ENCODE results near the gene HES2.

The HES2 gene
- long read RNA-seq: 0 reads

GRCh38 chr1:6419804-6420453, at the start of gene HES2:
HES2 (minus strand) TSS chr1:6419919; CDS start chr1:6419820, 99 bp downstream.
- Histone ChIP-seq H3K4me3 (replicated peaks; ENCODE audit: insufficient read depth, low read length) (no peak within 1 kb of the TSS), H3K27ac (replicated peaks) (no peak within 1 kb of the TSS), H3K27me3 (ENCODE audit: insufficient read depth, poor library complexity, severe bottlenecking) (peaks cover 65% of the 10 kb centered on the region)
- no peak for DNase-seq (ENCODE audit: low read depth in 1 of 2, low spot score in 1 of 2)
- TF ChIP-seq POLR2AphosphoS5 (IDR thresholded peaks at IDR 0.05; ENCODE audit: low read depth) (no peak), CTCF (IDR thresholded peaks at IDR 0.05; ENCODE audit: insufficient read depth, low read length) (no peak), SPI1 (IDR thresholded peaks at IDR 0.05; ENCODE audit: borderline replicate concordance, low read depth) (no peak), GABPA (IDR thresholded peaks at IDR 0.05; ENCODE audit: low read depth) (no peak)
- TF ChIP-seq, protein P1, sequence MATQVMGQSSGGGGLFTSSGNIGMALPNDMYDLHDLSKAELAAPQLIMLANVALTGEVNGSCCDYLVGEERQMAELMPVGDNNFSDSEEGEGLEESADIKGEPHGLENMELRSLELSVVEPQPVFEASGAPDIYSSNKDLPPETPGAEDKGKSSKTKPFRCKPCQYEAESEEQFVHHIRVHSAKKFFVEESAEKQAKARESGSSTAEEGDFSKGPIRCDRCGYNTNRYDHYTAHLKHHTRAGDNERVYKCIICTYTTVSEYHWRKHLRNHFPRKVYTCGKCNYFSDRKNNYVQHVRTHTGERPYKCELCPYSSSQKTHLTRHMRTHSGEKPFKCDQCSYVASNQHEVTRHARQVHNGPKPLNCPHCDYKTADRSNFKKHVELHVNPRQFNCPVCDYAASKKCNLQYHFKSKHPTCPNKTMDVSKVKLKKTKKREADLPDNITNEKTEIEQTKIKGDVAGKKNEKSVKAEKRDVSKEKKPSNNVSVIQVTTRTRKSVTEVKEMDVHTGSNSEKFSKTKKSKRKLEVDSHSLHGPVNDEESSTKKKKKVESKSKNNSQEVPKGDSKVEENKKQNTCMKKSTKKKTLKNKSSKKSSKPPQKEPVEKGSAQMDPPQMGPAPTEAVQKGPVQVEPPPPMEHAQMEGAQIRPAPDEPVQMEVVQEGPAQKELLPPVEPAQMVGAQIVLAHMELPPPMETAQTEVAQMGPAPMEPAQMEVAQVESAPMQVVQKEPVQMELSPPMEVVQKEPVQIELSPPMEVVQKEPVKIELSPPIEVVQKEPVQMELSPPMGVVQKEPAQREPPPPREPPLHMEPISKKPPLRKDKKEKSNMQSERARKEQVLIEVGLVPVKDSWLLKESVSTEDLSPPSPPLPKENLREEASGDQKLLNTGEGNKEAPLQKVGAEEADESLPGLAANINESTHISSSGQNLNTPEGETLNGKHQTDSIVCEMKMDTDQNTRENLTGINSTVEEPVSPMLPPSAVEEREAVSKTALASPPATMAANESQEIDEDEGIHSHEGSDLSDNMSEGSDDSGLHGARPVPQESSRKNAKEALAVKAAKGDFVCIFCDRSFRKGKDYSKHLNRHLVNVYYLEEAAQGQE (IDR thresholded peaks at IDR 0.05; ENCODE audit: insufficient replicate concordance, low read depth): no peak

DNA sequence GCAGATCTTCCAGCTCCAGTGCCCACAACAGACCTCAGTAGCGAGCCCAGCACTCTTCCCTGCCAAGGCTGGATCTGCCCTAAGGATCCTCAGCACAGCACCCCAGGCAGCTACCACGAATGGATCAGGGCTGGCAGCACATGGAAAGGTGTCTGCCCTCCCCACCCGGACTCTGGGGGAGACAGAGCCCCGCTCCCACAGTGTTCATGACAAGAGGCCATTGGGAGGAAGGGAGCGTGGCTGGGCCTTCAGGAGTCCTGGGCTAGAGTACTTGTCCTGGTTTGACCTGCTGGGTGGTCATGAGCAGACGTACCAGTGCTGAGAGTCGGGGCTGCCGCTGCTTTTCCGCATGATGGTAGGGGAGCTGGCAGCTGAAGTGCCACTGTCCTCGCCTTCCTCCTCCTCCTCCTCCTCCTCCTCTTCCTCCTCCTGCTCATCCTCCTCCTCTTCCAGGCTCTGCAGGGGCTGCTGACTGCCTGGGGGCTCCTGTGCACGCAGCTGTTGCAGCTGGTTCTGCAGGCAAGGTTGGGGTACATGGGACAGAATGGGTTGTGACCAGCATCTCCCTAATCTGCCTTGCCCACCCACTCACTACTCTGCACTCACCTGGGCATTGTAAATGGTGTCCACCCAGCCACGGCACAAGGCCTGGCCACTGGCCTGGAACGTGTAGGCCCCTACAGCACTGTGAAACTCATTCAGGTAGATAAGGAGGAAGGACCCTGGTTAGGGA, 49.2 kb upstream of the HES2 start:
- Histone ChIP-seq H3K4me3 (replicated peaks; ENCODE audit: insufficient read depth, low read length) (no peak overlapping the region), H3K27me3 (ENCODE audit: insufficient read depth, poor library complexity, severe bottlenecking) (peaks cover 30% of the 10 kb centered on the region), H3K27ac (replicated peaks) (no peak overlapping the region)
- no peak for DNase-seq (ENCODE audit: low read depth in 1 of 2, low spot score in 1 of 2)
- no peak for TF ChIP-seq CTCF (IDR thresholded peaks at IDR 0.05; ENCODE audit: insufficient read depth, low read length)
- TF ChIP-seq SPI1 (IDR thresholded peaks at IDR 0.05; ENCODE audit: borderline replicate concordance, low read depth): no peak
- TF ChIP-seq, protein P1 (IDR thresholded peaks at IDR 0.05; ENCODE audit: insufficient replicate concordance, low read depth): no peak
- TF ChIP-seq POLR2AphosphoS5 (IDR thresholded peaks at IDR 0.05; ENCODE audit: low read depth): no peak
- no peak for TF ChIP-seq GABPA (IDR thresholded peaks at IDR 0.05; ENCODE audit: low read depth)

GRCh38 chr1:6467744-6468688, 48.3 kb upstream of the HES2 start:
- Histone ChIP-seq H3K27ac (replicated peaks) (no peak overlapping the region), H3K4me3 (replicated peaks; ENCODE audit: insufficient read depth, low read length) (no peak overlapping the region), H3K27me3 (ENCODE audit: insufficient read depth, poor library complexity, severe bottlenecking) (peaks cover 32% of the 10 kb centered on the region)
- DNase-seq (ENCODE audit: low read depth in 1 of 2, low spot score in 1 of 2): no peak
- TF ChIP-seq CTCF (IDR thresholded peaks at IDR 0.05; ENCODE audit: insufficient read depth, low read length) (no peak), SPI1 (IDR thresholded peaks at IDR 0.05; ENCODE audit: borderline replicate concordance, low read depth) (no peak), GABPA (IDR thresholded peaks at IDR 0.05; ENCODE audit: low read depth) (no peak), POLR2AphosphoS5 (IDR thresholded peaks at IDR 0.05; ENCODE audit: low read depth) (no peak)
- TF ChIP-seq, protein P1 (IDR thresholded peaks at IDR 0.05; ENCODE audit: insufficient replicate concordance, low read depth): no peak
